ENCODE data around the gene MECP2. TPM values are rescaled to one million over a fixed set of nuclear protein-coding genes. Genes with fewer than 3 reads are reported as not detected.

Gene MECP2
- total RNA-seq, 2 donors from 2014 or later = 72.2 to 87.8 TPM

- no peak overlapping the region for H3K27ac Mint-ChIP-seq
- peaks cover 35% of the 10 kb centered on the region for H3K4me1 Mint-ChIP-seq
- peak overlapping the region; percentile 98 for H3K4me3 Mint-ChIP-seq
- H3K27me3 Mint-ChIP-seq = no peaks in the 10 kb centered on the region
- H3K9me3 Mint-ChIP-seq = no peaks in the 10 kb centered on the region
- no peak for ATAC-seq (replicated peaks)
- peaks cover 68% of the 10 kb centered on the region for H3K36me3 Mint-ChIP-seq (ENCODE audit: low read depth)
Observed at GRCh38 chrX:154093965-154094364, 3.6 kb downstream of the MECP2 start.

- Mint-ChIP-seq H3K4me3 (peak overlapping the region; percentile 98), H3K9me3 (no peaks in the 10 kb centered on the region), H3K27me3 (no peaks in the 10 kb centered on the region), H3K4me1 (peaks cover 35% of the 10 kb centered on the region), H3K27ac (peak overlapping the region; percentile 35), H3K36me3 (ENCODE audit: low read depth) (peaks cover 80% of the 10 kb centered on the region)
- ATAC-seq (replicated peaks) = no peak
Observed at GRCh38 chrX:154092371-154092770, 5.1 kb downstream of the MECP2 start.

- no peak overlapping the region for H3K4me3 Mint-ChIP-seq
- peaks cover 84% of the 10 kb centered on the region for H3K36me3 Mint-ChIP-seq (ENCODE audit: low read depth)
- peaks cover 35% of the 10 kb centered on the region for H3K4me1 Mint-ChIP-seq
- no peaks in the 10 kb centered on the region for H3K27me3 Mint-ChIP-seq
- ATAC-seq (replicated peaks) = no peak
- no peaks in the 10 kb centered on the region for H3K9me3 Mint-ChIP-seq
- H3K27ac Mint-ChIP-seq = no peak overlapping the region
Observed at GRCh38 chrX:154091678-154092077, 5.8 kb downstream of the MECP2 start.

- H3K4me1 Mint-ChIP-seq = peaks cover 29% of the 10 kb centered on the region
- no peaks in the 10 kb centered on the region for H3K9me3 Mint-ChIP-seq
- H3K27me3 Mint-ChIP-seq = no peaks in the 10 kb centered on the region
- no peak for ATAC-seq (replicated peaks)
- no peak overlapping the region for H3K27ac Mint-ChIP-seq
- peaks cover 75% of the 10 kb centered on the region for H3K36me3 Mint-ChIP-seq (ENCODE audit: low read depth)
- H3K4me3 Mint-ChIP-seq = peak overlapping the region; percentile 33
Observed at GRCh38 chrX:154090731-154091130, 6.8 kb downstream of the MECP2 start.

GRCh38 chrX:154084449-154085300 lies 12.8 kb downstream of the MECP2 start:
- Mint-ChIP-seq H3K4me3 (peak overlapping the region; percentile 59), H3K4me1 (peaks cover 14% of the 10 kb centered on the region), H3K9me3 (no peaks in the 10 kb centered on the region), H3K36me3 (ENCODE audit: low read depth) (peaks cover 66% of the 10 kb centered on the region), H3K27ac (peak overlapping the region; percentile 64), H3K27me3 (no peaks in the 10 kb centered on the region)
- ATAC-seq (replicated peaks) = peak; percentile 59

GRCh38 chrX:154083126-154083517 lies 14.4 kb downstream of the MECP2 start:
- H3K27ac Mint-ChIP-seq = no peak overlapping the region
- peaks cover 71% of the 10 kb centered on the region for H3K36me3 Mint-ChIP-seq (ENCODE audit: low read depth)
- no peak for ATAC-seq (replicated peaks)
- peak overlapping the region; percentile 52 for H3K4me3 Mint-ChIP-seq
- no peaks in the 10 kb centered on the region for H3K27me3 Mint-ChIP-seq
- H3K9me3 Mint-ChIP-seq = no peaks in the 10 kb centered on the region
- H3K4me1 Mint-ChIP-seq = peaks cover 18% of the 10 kb centered on the region

- H3K9me3 Mint-ChIP-seq = no peaks in the 10 kb centered on the region
- H3K36me3 Mint-ChIP-seq (ENCODE audit: low read depth) = peaks cover 70% of the 10 kb centered on the region
- peak overlapping the region; percentile 52 for H3K4me3 Mint-ChIP-seq
- ATAC-seq (replicated peaks) = peak; percentile 45
- H3K27me3 Mint-ChIP-seq = no peaks in the 10 kb centered on the region
- H3K4me1 Mint-ChIP-seq = peaks cover 18% of the 10 kb centered on the region
- H3K27ac Mint-ChIP-seq = no peak overlapping the region
Observed at GRCh38 chrX:154082396-154083125, 15.0 kb downstream of the MECP2 start.

- Mint-ChIP-seq H3K4me3 (no peak overlapping the region), H3K27me3 (no peaks in the 10 kb centered on the region), H3K36me3 (ENCODE audit: low read depth) (peaks cover 70% of the 10 kb centered on the region), H3K9me3 (no peaks in the 10 kb centered on the region), H3K27ac (no peak overlapping the region), H3K4me1 (peaks cover 19% of the 10 kb centered on the region)
- no peak for ATAC-seq (replicated peaks)
Observed at GRCh38 chrX:154077101-154077500, 20.4 kb downstream of the MECP2 start.

- Mint-ChIP-seq H3K9me3 (no peaks in the 10 kb centered on the region), H3K4me3 (no peak overlapping the region), H3K36me3 (ENCODE audit: low read depth) (peaks cover 59% of the 10 kb centered on the region), H3K27ac (peak overlapping the region; percentile 64), H3K4me1 (peaks cover 15% of the 10 kb centered on the region), H3K27me3 (no peaks in the 10 kb centered on the region)
- ATAC-seq (replicated peaks) = peak; percentile 48
Observed at GRCh38 chrX:154074199-154074598, 23.3 kb downstream of the MECP2 start.

- Mint-ChIP-seq H3K27ac (no peak overlapping the region), H3K9me3 (no peaks in the 10 kb centered on the region), H3K36me3 (ENCODE audit: low read depth) (peaks cover 41% of the 10 kb centered on the region), H3K4me1 (peaks cover 15% of the 10 kb centered on the region), H3K4me3 (no peak overlapping the region), H3K27me3 (no peaks in the 10 kb centered on the region)
- ATAC-seq (replicated peaks) = no peak
Observed at GRCh38 chrX:154072192-154072591, 25.3 kb downstream of the MECP2 start.

- ATAC-seq (replicated peaks) = no peak
- H3K36me3 Mint-ChIP-seq (ENCODE audit: low read depth) = peaks cover 31% of the 10 kb centered on the region
- H3K4me3 Mint-ChIP-seq = no peak overlapping the region
- H3K4me1 Mint-ChIP-seq = peaks cover 8% of the 10 kb centered on the region
- H3K9me3 Mint-ChIP-seq = no peaks in the 10 kb centered on the region
- H3K27me3 Mint-ChIP-seq = no peaks in the 10 kb centered on the region
- no peak overlapping the region for H3K27ac Mint-ChIP-seq
Observed at GRCh38 chrX:154068560-154068959, 29.0 kb downstream of the MECP2 start.

GRCh38 chrX:154064637-154065435 lies 32.7 kb downstream of the MECP2 start:
- no peak for ATAC-seq (replicated peaks)
- H3K4me3 Mint-ChIP-seq = peak overlapping the region; percentile 14
- H3K27ac Mint-ChIP-seq = peak overlapping the region; percentile 72

GRCh38 chrX:154063234-154063633 lies 34.3 kb downstream of the MECP2 start:
- Mint-ChIP-seq H3K27ac (peak overlapping the region; percentile 28), H3K36me3 (ENCODE audit: low read depth) (peaks cover 50% of the 10 kb centered on the region), H3K9me3 (no peaks in the 10 kb centered on the region), H3K27me3 (no peaks in the 10 kb centered on the region), H3K4me3 (no peak overlapping the region), H3K4me1 (peaks cover 49% of the 10 kb centered on the region)
- ATAC-seq (replicated peaks) = peak; percentile 56

More at GRCh38 chrX:154064637-154065435, 32.7 kb downstream of the MECP2 start:
- Mint-ChIP-seq H3K9me3 (no peaks in the 10 kb centered on the region), H3K27me3 (no peaks in the 10 kb centered on the region), H3K4me1 (peaks cover 35% of the 10 kb centered on the region), H3K36me3 (ENCODE audit: low read depth) (peaks cover 34% of the 10 kb centered on the region)

- ATAC-seq (replicated peaks) = no peak
- H3K9me3 Mint-ChIP-seq = no peaks in the 10 kb centered on the region
- H3K4me3 Mint-ChIP-seq = peak overlapping the region; percentile 35
- peaks cover 58% of the 10 kb centered on the region for H3K4me1 Mint-ChIP-seq
- H3K27ac Mint-ChIP-seq = peak overlapping the region; percentile 88
- no peaks in the 10 kb centered on the region for H3K27me3 Mint-ChIP-seq
- peaks cover 60% of the 10 kb centered on the region for H3K36me3 Mint-ChIP-seq (ENCODE audit: low read depth)
Observed at GRCh38 chrX:154061801-154062200, 35.7 kb downstream of the MECP2 start.
